NCI-H1417 treated with DMSO at 0.1 percent for 48 hours (cell line): ENCODE data around the gene PLEKHG5.

Experiments used
- DNase-seq: peaks from one replicate; lab custom pipeline; 2025; lab: John Stamatoyannopoulos, UW

PLEKHG5 gene

DNA sequence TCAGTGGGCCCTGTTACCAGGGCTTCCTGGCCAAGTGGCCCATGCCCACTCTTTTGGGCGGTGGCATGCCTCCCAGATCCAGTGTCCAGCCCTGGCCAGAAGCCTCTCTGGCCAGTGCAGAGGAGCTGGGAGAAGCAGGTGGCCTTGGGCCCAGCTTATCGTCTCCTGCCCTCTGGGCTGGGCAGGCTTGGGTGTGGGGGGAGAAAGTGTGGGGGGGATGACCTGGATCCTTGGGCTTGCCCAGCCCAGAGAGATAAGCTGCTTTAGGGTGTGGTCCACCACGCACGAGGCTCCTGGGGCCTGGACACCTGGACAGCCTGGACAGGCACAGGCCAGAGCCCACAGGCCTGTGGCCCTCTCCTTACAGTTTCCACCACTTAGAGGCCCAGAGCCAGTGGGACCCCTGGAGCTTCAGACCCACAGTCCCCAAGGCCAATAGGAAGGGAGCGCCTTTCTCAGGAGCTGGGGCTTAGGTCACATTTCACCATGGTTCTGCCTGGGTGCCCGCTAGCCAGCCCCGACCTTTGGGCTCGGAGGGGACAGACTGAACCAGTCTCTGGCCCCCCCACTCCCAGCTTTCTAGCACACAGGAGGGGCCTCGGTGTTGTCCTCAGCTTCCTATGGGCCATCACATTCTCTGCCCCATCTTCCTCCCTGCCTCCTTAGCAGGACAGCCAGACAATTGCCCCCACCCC lies 65.0 kb downstream of the PLEKHG5 start:
- DNase-seq = no peak

DNA sequence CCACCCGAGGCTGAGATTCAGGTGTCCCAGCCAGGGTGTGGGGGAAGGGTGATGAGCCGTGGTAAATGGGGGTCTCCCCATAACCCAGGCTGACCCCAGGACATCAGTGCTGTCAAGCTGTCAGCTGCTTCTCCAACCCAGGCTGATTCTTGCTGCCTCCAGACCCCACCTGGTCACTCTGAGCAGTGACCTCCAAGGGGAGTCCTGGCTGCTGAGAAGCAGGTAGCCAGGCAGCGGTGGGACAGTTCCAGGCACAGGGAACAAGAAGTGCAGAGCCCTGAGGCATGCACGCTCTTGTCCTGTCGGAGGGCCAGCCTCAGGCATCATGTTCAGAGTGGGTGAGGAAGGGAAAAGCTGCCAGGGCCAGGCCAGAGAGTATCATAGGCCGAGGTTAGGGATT lies 65.8 kb downstream of the PLEKHG5 start:
- DNase-seq = no peak

DNA sequence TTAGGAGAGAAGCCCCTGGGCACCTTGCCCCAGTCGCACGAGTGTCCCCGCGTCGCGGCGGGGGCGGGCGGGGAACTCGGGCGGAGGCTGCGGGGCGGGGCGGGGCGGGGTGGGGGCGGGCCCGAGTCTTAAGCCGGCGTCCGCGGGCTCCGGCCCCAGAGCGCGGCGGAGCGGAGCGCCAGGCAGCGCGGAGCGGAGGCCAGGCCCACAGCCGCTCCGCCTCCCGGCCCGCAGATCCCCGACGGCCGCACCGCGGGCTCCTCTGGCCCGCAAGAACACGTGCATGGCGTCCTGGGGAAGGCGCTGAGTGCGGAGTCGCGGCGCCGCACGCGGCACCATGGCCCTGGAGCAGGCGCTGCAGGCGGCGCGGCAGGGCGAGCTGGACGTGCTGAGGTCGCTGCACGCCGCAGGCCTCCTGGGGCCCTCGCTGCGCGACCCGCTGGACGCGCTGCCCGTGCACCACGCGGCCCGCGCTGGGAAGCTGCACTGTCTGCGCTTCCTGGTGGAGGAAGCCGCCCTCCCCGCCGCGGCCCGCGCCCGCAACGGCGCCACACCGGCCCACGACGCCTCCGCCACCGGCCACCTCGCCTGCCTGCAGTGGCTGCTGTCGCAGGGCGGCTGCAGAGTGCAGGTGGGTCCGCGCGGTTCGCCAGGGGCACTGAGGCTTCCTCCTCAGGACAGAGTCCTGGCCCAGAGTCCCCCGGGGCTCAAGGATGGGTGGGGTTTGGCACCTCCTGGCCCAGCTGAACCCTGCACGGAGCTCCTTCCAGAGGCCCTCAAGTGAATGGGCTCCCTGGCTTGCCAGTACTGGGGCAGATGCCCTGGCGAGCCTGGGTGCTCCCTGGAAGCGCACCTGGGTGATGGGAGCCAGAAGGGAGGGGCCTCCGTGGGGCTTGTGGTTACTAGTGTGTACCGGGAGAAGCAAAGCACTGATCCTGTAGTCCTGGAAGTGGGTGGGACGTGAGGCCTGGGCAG lies 66.6 kb downstream of the PLEKHG5 start, which contains the start of gene ESPN:
ESPN (plus strand) TSS at position 158 of the 975 bp plus-strand sequence; CDS start at position 338, 180 bp downstream.
- DNase-seq = no peak

DNA sequence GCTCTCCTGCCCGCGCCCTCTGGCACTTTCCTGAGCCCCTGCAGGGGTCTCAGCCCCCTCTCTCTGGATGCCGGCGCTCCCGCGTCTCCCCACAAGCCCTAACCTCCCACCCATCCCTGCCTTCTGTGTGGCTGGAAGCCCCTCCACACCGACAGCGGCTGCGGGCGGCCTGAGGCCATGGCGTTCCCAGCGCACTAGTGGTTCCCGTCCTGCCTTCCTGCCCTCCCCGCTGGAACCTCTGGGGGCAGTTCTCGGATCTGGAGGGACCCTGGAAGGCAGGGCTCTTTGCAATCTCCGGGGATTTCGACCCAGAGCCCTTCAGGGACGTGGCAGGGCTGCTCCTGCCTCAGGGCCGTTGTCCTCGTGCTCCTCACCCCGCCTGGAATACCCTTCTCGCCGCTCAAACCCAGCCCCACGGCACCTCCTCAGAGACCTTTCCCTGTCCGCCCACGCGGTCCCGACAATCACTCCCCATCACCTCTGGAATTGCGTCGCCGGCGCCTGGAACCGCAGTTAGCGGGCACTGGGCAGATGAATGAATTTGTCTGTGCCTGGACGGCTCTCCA lies 67.4 kb downstream of the PLEKHG5 start:
- DNase-seq = no peak

DNA sequence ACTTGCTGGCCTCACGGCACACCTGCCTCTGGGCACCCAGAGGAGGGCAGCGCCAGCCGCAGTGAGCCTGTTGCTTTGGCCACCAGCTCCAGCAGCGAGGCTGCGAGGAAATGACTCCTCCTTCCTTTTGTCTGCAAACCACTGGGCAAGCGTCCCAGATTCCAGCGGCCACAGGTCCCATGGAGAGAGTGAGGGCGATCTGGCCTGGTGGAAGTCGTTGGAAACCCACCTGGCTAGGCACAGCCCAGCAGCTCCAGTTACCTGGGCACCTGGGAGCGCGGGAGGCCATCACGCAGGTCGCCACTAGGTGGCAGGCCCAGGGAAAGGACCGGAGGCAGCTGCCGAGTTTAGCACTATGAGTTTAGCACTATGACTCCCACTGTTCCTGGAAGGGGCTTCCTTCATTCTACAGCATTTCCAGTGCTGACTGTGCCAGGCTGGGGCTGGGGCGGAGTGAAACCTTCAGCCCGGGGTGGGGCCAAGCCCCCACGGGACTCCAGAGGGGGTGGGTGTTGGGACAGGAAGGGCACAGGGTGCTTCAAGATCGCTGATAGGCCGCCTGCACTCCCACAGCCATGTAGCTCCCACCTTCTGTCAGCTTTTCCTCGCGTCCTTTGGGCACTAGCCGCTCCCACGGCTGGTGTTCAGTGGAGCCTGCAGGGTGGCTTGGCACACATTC lies 68.0 kb downstream of the PLEKHG5 start:
- DNase-seq = peak; percentile 22

DNA sequence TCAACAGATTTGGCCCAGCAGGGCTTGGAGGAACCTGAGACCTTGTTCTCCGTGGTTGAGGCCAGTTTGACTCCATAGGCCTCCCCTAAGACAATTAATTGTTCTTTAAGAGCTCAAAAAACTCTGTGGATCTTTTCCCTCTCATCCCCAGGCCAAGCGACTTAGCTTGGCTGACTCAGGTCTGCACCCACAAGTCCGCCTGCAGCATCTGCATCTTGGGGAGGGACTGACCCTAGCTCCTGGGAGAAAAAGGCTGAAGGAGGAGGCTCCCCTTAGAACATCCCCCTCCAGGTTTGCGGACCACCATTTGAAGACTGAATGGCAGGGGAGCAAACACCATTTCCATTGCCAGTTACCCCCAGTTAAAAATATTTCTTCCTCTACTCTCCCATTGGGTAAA lies 70.2 kb downstream of the PLEKHG5 start:
- no peak for DNase-seq

DNA sequence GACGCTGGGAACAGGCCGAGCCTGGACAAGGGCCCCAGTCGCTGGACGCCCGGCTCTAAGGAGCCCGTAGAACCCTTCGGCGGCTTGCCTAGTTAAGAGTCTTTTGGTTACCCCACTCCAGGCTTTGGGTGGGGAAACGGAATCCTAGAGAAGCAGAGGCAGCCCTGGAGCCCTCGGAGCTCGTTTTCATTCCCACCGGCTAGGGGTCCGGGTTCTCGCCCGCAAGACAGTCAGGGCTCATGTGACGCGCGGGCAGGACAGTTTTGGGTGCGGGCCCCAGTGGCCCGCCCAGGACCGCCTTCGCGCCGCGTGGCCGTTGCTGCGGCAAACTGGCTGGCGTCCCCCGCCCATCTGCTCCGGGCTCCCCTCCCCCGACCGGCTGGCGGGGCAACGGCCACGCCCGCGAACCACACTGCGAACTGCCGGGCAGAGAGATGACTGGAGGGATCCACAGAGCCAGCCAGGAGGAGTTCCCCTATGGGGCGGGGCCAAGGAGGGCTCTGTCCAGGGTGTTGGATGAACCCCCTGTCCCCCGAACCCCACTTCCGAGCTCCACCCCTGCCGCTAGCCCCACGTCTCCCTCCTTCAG lies 70.9 kb downstream of the PLEKHG5 start:
- DNase-seq = no peak

DNA sequence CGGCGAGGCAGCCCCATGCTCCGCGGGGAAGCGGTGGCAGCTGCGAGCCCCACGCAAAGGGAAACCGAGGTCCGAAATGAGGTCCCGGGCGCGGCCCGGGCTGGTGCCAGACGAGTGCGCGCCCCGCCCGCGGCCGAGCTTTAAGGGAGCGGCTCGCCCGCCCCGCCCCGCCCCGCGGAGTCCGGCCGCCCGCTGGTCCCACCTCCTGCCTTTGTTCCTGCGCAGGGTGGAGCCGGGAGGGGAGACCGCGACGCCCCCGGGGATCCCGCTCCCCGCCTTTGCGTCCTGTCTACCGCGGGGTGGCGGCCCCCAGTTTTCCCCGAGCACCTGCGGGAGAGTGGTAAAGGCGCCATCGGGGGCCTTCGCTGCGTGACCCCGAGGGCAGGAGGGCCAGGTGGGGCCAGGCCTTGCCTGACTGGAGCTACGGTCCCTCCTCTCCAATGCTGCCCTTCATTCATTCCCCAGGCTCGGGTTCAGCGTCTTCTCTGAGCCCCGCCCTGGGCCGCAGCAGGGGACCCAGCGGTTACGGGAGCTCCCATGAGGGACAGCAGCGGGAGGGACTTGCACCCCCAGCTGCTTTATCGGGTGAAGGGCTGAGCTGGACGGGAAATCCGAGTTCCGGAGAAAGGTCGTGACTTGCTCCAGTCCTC lies 71.5 kb downstream of the PLEKHG5 start, which contains the start of gene HES2:
HES2 (minus strand) TSS at position 116 of the 650 bp plus-strand sequence; CDS start at position 17, 99 bp downstream.
- no peak for DNase-seq

DNA sequence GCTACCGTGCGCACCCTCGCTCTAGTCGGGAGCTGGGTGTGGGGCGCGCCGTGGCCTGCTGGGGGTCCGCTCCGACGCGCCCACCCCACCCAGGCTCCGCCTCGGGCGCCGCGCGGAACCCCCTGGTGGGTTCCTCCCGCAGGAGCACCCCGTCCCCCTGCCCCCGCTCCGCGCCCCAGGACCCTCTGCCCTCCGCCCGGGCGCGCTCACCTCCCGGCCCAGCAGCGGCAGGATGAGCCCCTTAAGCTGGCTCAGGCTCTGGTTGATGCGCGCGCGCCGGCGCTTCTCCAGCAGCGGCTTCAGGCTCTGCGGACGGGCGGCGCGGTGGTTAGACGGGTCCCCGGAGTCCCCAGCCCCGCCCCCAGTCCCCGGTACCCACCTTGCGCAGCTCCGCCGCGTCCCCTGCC lies 72.1 kb downstream of the PLEKHG5 start:
- DNase-seq = no peak

DNA sequence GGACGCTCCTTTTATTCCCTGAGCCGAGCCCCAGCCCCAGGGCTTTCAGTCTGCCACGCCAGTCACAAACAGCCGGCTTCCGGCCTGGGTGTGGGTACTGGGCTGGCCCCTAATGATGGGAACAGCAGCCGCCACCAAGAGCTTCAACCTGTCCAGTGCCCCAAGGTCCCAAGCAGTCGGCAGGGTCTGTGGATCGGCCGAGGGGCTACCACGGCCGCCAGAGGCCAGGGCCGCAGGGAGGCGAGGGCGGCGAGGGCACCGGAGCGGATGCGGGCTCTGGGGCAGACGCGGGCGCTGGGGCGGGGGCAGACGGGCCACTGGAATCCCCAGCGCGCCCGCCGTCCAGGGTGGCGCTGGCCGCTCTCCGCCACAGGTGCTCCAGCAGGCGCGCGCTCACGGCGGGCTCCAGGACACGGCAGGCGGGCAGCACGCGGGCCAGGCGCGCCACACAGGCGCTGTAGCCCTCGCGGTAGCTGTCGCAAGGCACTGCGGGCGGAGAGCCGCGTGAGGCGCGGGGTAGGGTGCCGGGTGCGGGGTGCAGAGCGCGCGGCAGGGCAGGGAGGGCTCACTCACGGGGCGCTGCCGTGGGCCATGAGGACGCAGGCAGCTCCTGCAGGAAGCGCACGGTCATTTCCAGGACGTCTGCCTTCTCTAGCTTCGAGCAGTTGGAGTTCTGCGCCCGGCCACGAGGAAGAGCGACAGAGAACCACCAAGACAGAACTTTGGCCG lies 72.6 kb downstream of the PLEKHG5 start:
- no peak for DNase-seq

DNA sequence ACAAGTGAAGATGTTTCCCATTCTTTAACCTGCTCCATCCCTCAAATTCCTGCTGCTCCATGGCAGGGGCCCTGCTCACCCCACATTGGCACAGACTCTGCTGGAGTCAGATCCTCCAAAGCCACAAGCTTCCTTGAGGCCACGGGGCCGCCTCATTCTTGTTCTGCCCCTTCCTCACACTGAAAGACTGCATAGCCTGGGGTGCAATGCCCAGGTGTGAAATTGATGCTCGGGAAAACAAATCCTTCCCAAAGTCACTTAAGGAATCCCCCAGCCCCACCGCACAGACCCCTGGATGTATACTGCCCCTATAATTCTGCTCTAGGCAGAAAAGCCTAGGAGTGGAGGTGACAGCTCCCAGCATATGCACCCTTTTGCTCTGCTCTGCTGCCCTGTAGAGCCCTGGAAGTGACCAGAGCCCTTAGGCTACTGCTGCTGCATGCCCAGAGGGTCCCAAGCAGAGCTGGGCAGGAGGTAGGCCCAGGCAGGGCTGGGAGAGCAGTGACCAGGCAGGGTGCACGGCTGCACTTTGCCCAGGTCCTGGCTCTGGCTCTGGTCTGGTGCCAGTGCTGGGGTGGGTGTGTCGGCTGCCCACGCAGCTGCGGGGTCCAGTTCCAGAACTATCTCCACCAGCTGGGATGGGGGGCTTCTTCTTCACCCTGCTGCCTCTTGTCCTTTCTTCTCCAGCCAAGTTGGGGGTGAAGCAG lies 73.4 kb downstream of the PLEKHG5 start:
- no peak for DNase-seq
